ENCODE data around the gene RC3H2.

- TF ChIP-seq CTCF (IDR thresholded peaks at IDR 0.05; ENCODE audit: low read depth, low read length, missing input control) (no peak), JUND (IDR thresholded peaks at IDR 0.05) (no peak), RAD21 (IDR thresholded peaks at IDR 0.05) (no peak), EGR1 (IDR thresholded peaks at IDR 0.05; ENCODE audit: low read depth in 2 of 2) (no peak), ZBTB33 (IDR thresholded peaks at IDR 0.05) (no peak), REST (IDR thresholded peaks at IDR 0.05) (no peak), MAX (IDR thresholded peaks at IDR 0.05) (no peak), YY1 (IDR thresholded peaks at IDR 0.05) (no peak)
Observed at GRCh38 chr9:122930541-122931225, 25.5 kb upstream of the RC3H2 start.

Data from liver (tissue), 3 donors.